HG03439 (cell line): Measurements from ENCODE around the gene EXOC4.

Source experiments
- ATAC-seq: cut with Tn5 transposase; IDR thresholded peaks from one replicate; pipeline ENCODE4 v1.9.1; 2021; ENCODE audit warnings: mild to moderate bottlenecking, moderate library complexity; ENCODE audit not compliant: unreplicated experiment

EXOC4 gene

GRCh38 chr7:133360201-133360600 lies 107.3 kb downstream of the EXOC4 start:
- no peak for ATAC-seq

- no peak for ATAC-seq
These were observed 108.9 kb downstream of the EXOC4 start for GRCh38 chr7:133361806-133362205.

GRCh38 chr7:133364959-133365690 lies 112.2 kb downstream of the EXOC4 start:
- ATAC-seq: no peak

GRCh38 chr7:133365917-133366316 lies 113.0 kb downstream of the EXOC4 start:
- ATAC-seq: no peak

GRCh38 chr7:133367561-133367960 lies 114.7 kb downstream of the EXOC4 start:
- no peak for ATAC-seq

GRCh38 chr7:133369130-133369529 lies 116.3 kb downstream of the EXOC4 start:
- no peak for ATAC-seq

GRCh38 chr7:133371616-133372015 lies 118.7 kb downstream of the EXOC4 start:
- ATAC-seq: no peak

GRCh38 chr7:133372337-133372736 lies 119.5 kb downstream of the EXOC4 start:
- no peak for ATAC-seq

- no peak for ATAC-seq
These were observed 123.6 kb downstream of the EXOC4 start for GRCh38 chr7:133376514-133376913.

- no peak for ATAC-seq
These were observed 129.1 kb downstream of the EXOC4 start for GRCh38 chr7:133381965-133382364.

- no peak for ATAC-seq
These were observed 130.1 kb downstream of the EXOC4 start for GRCh38 chr7:133382775-133383559.

- ATAC-seq: no peak
These were observed 133.3 kb downstream of the EXOC4 start for GRCh38 chr7:133386205-133386604.

GRCh38 chr7:133389727-133390126 lies 136.8 kb downstream of the EXOC4 start:
- ATAC-seq: no peak

GRCh38 chr7:133391206-133391605 lies 138.3 kb downstream of the EXOC4 start:
- no peak for ATAC-seq

- no peak for ATAC-seq
These were observed 141.5 kb downstream of the EXOC4 start for GRCh38 chr7:133394369-133394768.

GRCh38 chr7:133395551-133395950 lies 142.7 kb downstream of the EXOC4 start:
- ATAC-seq: no peak

- no peak for ATAC-seq
These were observed 145.6 kb downstream of the EXOC4 start for GRCh38 chr7:133398506-133398905.

GRCh38 chr7:133401225-133401624 lies 148.3 kb downstream of the EXOC4 start:
- ATAC-seq: no peak

GRCh38 chr7:133408212-133408611 lies 155.3 kb downstream of the EXOC4 start:
- ATAC-seq: no peak

- ATAC-seq: no peak
These were observed 156.5 kb downstream of the EXOC4 start for GRCh38 chr7:133409421-133409820.

- ATAC-seq: no peak
These were observed 157.1 kb downstream of the EXOC4 start for GRCh38 chr7:133409966-133410365.

GRCh38 chr7:133411395-133411794 lies 158.5 kb downstream of the EXOC4 start:
- no peak for ATAC-seq
